Stimulated activated CD4-positive, alpha-beta T cell treated with anti-CD3 and anti-CD28 coated beads, Interleukin-2, amount 100 ng/mL, for 48 hours (primary cell): ENCODE data around the gene BMP5.
"Not testable (repeated sequence)": the region's sequence is repeated elsewhere in the genome, so short reads cannot be mapped to it uniquely, and the experiment has no call there.

Experiments
- DNase-seq, 2 donors: peaks; one replicate each; pipeline ENCODE4 v3.0.0-alpha.2; 2020

The BMP5 gene

GRCh38 chr6:55875400-55875799 is at the start of gene BMP5:
TSS of gene BMP5 (minus strand) at chr6:55875590. CDS start at chr6:55874865, 725 bp downstream.
- no peak for DNase-seq

- no peak for DNase-seq
These were observed 47.0 kb upstream of the BMP5 start for GRCh38 chr6:55922406-55922805.

GRCh38 chr6:55919716-55920308 is 44.4 kb upstream of the BMP5 start:
- no peak for DNase-seq

- DNase-seq = no peak
These were observed 43.2 kb upstream of the BMP5 start for GRCh38 chr6:55918639-55919038.

GRCh38 chr6:55917751-55918415 is 42.5 kb upstream of the BMP5 start:
- no peak for DNase-seq

- no peak for DNase-seq
These were observed 40.8 kb upstream of the BMP5 start for GRCh38 chr6:55916188-55916587.

GRCh38 chr6:55913228-55914195 is 38.1 kb upstream of the BMP5 start:
- DNase-seq = no peak

- DNase-seq = not testable (repeated sequence)
These were observed 35.1 kb upstream of the BMP5 start for GRCh38 chr6:55910466-55910865.

- DNase-seq = not testable (repeated sequence)
These were observed 34.5 kb upstream of the BMP5 start for GRCh38 chr6:55909911-55910310.

- DNase-seq = no peak
These were observed 27.4 kb upstream of the BMP5 start for GRCh38 chr6:55902796-55903195.

- no peak for DNase-seq
These were observed 26.4 kb upstream of the BMP5 start for GRCh38 chr6:55901765-55902270.

- DNase-seq = no peak
These were observed 23.0 kb upstream of the BMP5 start for GRCh38 chr6:55898342-55898741.

GRCh38 chr6:55897346-55897745 is 22.0 kb upstream of the BMP5 start:
- no peak for DNase-seq

GRCh38 chr6:55895972-55896730 is 20.8 kb upstream of the BMP5 start:
- no peak for DNase-seq

GRCh38 chr6:55892749-55893357 is 17.5 kb upstream of the BMP5 start:
- no peak for DNase-seq

GRCh38 chr6:55888917-55889316 is 13.5 kb upstream of the BMP5 start:
- no peak for DNase-seq

GRCh38 chr6:55886185-55886836 is 10.9 kb upstream of the BMP5 start:
- DNase-seq = no peak

- DNase-seq = no peak
These were observed 7.6 kb upstream of the BMP5 start for GRCh38 chr6:55882718-55883569.

- DNase-seq = no peak
These were observed 1.9 kb upstream of the BMP5 start for GRCh38 chr6:55877283-55877682.

GRCh38 chr6:55874316-55874715 is 1.1 kb downstream of the BMP5 start:
- DNase-seq = no peak

GRCh38 chr6:55872866-55873265 is 2.5 kb downstream of the BMP5 start:
- DNase-seq = no peak
